ENCODE measurements around the gene LMF1. TPM values are rescaled to one million over a fixed set of nuclear protein-coding genes. Genes with fewer than 3 reads are reported as not detected.

LMF1 gene
- total RNA-seq = 40.6 TPM

DNA sequence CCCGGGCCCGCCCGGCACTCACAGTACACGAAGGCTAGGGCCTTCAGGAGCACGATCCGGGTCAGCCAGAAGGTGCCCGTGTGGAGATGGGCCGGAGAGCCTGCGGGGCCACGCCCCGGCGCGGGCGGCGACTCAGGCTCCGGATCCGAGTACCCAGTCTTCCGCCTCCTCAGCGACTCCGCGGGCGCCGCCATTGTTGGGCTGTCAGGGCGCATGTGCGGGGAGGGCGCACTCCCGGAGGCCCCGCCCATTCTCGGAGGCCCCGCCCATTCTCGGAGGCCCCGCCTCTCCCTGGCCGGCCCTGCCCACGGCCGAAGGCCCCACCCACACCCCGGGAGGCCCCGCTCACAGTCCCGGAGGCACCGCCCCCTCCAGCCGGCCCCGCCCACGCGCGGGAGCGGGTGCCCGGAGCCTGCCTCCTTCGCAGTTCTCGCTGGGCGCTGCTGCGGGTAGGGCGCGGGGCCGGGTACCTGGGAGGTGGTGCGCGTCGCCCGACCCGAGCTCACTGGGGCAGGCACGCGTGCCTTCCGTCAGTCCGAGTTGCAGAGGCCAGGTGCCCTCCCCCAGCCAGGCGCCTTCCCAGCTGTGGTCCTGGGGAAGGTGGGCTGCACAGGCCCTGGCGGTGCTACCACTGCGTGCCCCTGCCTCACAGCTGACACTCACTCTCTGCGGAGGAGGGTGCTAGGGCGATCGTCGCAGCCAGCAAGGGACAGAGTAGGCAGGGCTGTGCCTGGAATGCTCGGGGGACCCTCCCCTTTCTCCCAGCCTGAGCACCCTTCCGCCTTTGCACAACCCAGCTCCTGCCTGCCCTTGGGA lies at the start of gene LMF1:
TSS of gene LMF1 (minus strand) at position 219 of the 816 bp plus-strand sequence. CDS start at position 215, 4 bp downstream.
- DNase-seq = peak; percentile 97

- DNase-seq = no peak
Measured at GRCh38 chr16:1020091-1020399, 49.3 kb upstream of the LMF1 start.

- DNase-seq = peak; percentile 91
Measured at GRCh38 chr16:1019231-1020090, 48.7 kb upstream of the LMF1 start.

GRCh38 chr16:1018447-1019198 lies 47.8 kb upstream of the LMF1 start:
- DNase-seq = no peak

DNA sequence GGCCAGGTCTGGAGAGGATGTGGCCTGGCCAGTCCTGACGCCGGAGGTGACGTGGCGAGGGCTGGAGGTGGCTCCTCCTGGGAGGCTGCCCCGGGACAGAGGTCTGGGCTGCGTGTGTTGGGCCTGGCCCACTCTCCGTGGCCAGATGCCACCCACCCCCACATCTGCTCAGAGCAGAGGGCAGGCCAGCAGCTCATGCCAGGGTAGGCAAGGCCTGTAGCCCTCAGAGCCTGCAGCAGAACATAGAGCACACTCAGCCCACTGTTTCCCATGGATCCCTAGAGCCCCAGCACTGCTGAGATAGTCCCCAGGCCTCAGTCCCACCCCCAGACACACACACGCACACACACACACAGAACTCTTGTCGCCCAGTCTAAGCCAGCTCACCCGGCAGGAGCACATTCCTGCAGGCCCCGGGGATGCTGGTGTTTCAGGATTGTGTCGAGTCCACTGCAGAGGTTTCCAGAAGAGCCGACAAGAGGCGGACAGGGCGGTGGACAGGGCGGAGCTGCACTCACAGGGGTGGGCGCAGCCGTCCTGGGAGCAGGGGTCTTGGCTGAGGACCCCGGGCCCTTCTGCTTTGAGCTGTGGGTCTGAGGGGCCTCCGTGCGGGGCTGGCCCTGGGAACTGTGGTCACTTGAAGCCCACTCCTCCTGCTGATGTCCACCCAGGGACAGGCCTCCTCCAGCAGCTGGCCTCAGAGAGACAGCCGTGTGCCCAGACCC lies 44.1 kb upstream of the LMF1 start:
- DNase-seq = no peak

- no peak for DNase-seq
Measured at GRCh38 chr16:1014221-1014620, 43.4 kb upstream of the LMF1 start.

DNA sequence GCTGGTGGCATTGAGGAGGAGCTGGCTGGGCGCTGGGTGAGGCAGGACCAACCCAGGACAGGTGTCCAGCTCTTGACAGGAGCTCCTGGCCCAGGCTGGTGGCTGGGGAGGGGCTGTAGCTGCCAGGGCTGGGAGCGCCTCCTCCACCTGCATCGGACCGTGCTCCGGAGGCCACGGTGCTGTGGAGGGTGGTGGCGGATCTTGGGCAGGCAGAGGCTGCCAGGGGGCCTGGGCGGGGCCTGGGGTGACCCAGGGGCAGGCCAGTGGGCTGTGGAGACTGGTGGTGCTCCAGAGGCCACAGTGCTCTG lies 42.8 kb upstream of the LMF1 start:
- no peak for DNase-seq

GRCh38 chr16:1012722-1013592 lies 42.2 kb upstream of the LMF1 start:
- DNase-seq = no peak

DNA sequence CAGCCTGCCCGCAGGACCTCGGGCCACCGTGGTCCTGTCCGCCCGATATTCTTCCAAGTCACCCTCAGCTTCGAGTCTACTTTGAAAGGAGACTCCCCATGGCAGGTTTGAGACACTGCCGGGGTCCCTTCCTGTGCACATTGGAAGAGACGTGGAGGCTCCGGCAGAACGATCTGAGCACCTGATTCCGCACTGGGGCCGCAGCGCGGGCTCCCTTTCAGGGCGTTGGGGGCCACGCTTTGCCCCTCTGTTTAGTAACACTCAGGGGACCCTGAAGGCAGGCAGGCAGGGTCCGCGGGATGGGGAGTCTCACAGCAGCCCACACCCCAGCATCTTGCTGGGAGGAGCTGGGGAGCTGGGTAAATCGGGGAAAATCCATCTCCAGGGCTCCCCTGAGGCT lies 41.4 kb upstream of the LMF1 start:
- no peak for DNase-seq

DNA sequence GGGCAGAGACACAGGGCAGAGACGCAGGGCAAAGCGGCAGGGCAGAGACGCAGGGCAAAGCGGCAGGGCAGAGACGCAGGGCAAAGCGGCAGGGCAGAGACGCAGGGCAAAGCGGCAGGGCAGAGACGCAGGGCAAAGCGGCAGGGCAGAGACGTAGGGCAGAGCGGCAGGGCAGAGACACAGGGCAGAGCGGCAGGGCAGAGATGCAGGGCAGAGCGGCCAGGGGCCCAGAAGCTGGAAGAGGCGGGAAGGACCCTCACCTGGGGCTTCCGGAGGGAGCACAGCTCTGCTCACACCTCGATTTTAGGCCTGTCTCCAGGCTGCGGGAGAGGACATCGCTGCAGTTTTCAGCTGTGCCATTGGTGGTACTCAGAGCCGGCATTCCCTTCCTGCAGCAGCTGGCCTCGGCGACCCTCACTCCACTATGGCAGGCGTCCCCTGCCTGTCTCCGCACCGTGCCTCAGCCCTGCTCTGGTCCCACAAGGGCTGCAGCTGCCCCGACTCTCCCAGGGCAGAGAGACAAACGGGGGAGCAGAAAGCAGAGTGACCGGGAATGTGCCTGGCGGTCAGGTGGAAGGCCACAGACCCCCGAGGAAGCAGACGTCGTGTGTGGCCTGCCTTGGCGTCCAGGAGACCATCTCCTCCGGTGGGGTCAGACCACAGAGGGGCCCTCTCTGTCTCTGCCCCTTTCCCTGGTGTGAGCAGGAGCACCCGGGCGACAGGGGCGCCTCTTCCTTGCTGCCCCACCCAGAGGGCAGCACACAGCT lies 40.7 kb upstream of the LMF1 start:
- DNase-seq = no peak

DNA sequence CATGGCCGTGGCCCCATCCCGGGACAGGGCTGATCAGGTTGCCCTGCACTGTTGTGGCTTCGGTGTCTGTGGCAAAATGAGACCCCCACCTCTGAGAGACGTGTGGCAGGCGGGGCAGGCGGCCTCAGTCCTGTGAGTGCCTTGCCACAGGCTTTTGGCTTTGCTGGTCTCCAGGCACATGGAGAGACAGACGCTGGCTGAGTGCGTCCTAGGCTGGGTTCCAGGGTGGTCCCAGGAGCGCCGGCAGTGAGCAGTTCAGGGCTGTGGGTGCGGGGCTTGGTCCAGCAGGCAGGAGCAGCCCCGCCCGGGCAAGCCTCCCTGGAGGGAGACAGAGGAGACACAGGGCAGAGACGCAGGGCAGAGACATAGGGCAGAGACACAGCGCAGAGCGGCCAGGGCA lies 40.0 kb upstream of the LMF1 start:
- no peak for DNase-seq

DNA sequence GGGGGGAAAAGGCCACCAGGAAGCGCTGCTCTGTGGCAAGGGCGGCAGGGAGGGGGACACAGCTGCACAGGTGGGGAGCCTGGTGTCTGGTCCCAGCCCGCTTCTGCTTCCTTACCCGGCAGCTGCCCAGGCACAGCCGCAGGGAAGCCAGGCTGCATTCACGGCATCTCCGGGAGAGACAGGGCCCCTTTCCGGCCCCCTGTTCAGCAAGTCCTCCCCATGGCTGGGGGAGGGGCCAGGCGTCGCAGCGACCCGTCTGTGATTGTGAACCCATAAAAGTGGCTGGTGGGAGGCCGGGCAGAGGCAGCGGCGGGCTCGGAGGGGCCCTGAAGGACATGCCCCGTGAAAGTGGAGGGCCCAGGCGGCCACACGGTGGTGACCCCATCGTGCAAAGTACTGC lies 39.5 kb upstream of the LMF1 start:
- peak; percentile 61 for DNase-seq

- no peak for DNase-seq
Measured at GRCh38 chr16:1009358-1010150, 38.8 kb upstream of the LMF1 start.

DNA sequence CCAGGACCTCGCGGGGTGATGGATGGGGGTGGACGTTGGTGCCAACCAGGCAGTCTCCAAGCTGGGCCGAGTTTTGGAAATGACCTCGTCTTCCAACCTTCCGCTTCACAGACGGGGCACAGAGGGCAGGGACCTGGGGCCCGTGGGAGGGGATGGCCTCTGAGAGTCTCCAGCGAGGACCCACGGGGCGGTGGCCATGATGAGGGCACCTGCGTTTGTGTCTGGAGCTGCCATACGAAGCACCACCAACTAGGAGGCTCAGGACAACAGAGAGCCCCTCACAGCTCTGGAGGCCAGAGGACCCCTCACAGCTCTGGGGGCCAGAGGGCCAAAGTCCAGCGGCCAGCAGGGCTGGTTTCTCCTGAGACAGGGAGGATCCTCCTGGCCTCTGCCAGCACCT lies 37.3 kb upstream of the LMF1 start:
- no peak for DNase-seq

DNA sequence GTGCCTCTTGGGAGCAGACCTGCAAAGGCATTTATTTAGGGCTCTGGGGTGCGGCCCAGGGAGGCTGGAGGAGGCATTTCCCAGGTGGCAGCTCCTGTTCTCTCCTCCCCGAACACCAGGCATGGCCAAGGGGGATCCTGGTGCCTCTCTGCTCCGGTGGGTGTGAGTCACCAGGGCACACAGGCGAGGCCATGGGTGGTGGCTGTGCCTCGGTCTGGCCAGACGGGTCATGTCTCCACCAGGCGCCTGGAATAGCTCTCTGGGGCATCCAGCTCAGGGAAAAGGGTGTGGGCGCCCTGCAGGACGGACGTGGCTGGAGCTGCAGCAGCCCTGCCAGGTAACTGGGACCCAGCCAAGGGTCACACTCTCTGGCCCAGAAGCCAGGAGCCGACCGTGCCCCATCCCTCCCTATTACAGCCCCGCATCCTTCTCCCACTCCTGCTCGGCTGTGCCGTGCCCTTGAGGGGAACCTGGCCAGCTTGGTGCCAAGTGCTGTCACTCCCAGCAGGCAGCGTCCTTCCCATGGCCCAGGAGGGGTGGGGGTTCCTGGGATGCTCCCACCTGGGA lies 36.6 kb upstream of the LMF1 start:
- DNase-seq = no peak

DNA sequence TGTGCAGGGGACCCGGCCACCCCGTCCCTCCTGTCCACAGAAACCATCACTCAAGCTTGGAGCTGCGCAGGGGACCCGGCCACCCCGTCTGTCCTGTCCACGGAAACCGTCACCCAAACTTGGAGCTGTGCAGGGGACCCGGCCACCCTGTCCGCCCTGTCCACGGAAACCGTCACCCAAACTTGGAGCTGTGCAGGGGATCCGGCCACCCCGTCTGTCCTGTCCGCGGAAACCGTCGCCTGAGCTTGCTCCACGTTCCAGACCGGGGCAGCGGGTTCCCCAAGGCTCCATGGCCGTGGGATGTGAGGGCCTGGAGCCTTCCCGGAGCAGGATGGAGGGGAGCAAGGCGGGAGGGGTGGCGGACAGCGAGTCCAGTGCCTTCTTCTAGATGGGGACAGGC lies 36.0 kb upstream of the LMF1 start:
- no peak for DNase-seq

GRCh38 chr16:1005286-1005685 lies 34.5 kb upstream of the LMF1 start:
- DNase-seq = no peak

- DNase-seq = no peak
Measured at GRCh38 chr16:1003391-1004347, 32.9 kb upstream of the LMF1 start.
